ENCODE data around the gene IL17RA. TPM values are rescaled to one million over a fixed set of nuclear protein-coding genes. Genes with fewer than 3 reads are reported as not detected.
A peak's percentile ranks its signal among the peaks of the same experiment; 100 is the strongest.

IL17RA gene
- total and polyA plus RNA-seq, 7 experiments from 2014 or later: 45.8 to 91.8 (median 70.4) TPM

DNA sequence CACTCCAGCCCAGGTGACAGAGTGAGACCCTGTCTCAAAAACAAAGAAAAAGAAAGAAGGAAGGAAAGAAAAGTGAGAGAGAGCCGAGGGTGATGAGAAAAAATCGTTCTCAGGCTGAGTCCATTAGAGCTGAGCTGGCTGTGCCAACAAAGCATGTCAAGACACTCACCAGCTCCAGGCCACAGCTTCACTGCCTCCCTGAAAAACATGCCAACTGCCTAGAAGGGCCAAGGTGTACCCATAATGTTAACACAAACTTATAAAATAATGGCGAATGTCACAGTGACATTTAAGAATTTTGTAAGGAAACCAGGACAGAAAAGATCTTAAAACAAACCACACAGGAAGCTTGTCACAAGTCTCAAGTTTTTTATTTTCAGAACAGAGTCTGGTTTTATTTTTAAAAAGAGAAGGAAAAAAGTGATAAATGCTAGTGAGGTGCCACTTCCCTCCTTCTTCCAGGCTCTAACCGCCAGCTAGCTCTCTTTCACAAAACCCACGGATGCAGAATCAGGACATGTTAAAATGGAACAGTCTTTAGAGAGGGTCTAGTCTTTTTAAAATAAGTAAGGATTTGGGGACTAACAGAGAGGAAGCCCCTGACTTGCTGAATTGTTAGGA is 31.3 kb downstream of the IL17RA start:
- peak in 4 of 9 donors; percentile 23 to 34 (median 24) for DNase-seq

GRCh38 chr22:17116572-17117330 is 32.0 kb downstream of the IL17RA start:
- H3K27ac ChIP-seq (ENCODE audit: low read depth, low read length): peak overlapping the region; percentile 63
- Mint-ChIP-seq H3K4me1 (peaks cover 60 to 80% (median 74%) of the 10 kb centered on the region in 7 donors), H3K4me3 (peak overlapping the region; percentile 69 to 88 (median 76)), H3K27ac (peak overlapping the region; percentile 63 to 92 (median 86)), H3K9me3 (no peaks in the 10 kb centered on the region), H3K36me3 (peaks cover 0 to under 1% (median 0%) of the 10 kb centered on the region in 5 donors), H3K27me3 (peaks cover 1 to 17% (median 2%) of the 10 kb centered on the region in 5 donors)
- H3K27me3 ChIP-seq (ENCODE audit: control insufficient read depth in 2 of 2, insufficient read depth in 2 of 2, low read length in 2 of 2): peaks cover 0 to 4% of the 10 kb centered on the region in 2 donors
- CTCF ChIA-PET: interaction anchor here (0.6 kb wide), 1 partner anchor 23 kb away, joined by 4 read pairs; no protein-coding TSS in a partner anchor
- intact Hi-C loops (cut with micrococcal nuclease): loop anchor here (1.0 to 2.0 kb wide), 6 partner anchors 9 to 42 kb away; partner anchors contain the start of genes HDHD5 (in 2 of the 2) and IL17RA (in 1 of the 2)
- peaks cover 43 to 64% of the 10 kb centered on the region in 2 donors for H3K4me1 ChIP-seq (ENCODE audit: control insufficient read depth in 2 of 2, insufficient read depth in 2 of 2, low read length in 2 of 2)
- ATAC-seq (no peak), DNase-seq (no peak)
- H3K36me3 ChIP-seq (ENCODE audit: control insufficient read depth in 2 of 3, insufficient read depth in 3 of 3, low read length in 3 of 3): no peaks in the 10 kb centered on the region
- peak overlapping the region; percentile 32 for H3K4me3 ChIP-seq (ENCODE audit: low read length)
- H3K9me3 ChIP-seq (ENCODE audit: control insufficient read depth in 2 of 3, low read length in 3 of 3): no peaks in the 10 kb centered on the region
- POLR2A ChIA-PET: interaction anchor here (0.6 to 16.1 kb wide), 14 partner anchors 10 to 98 kb away, joined by 3 to 114 read pairs (median 3); no protein-coding TSS in a partner anchor

More for the DNA sequence above, 31.3 kb downstream of the IL17RA start:
- Mint-ChIP-seq H3K4me1 (peaks cover 60 to 82% (median 77%) of the 10 kb centered on the region in 7 donors), H3K27ac (peak overlapping the region; percentile 63 to 92 (median 82)), H3K4me3 (peak overlapping the region; percentile 69 to 88 (median 74)), H3K9me3 (no peaks in the 10 kb centered on the region), H3K36me3 (peaks cover 0 to 3% (median 0%) of the 10 kb centered on the region in 5 donors), H3K27me3 (peaks cover 0 to 12% (median 0%) of the 10 kb centered on the region in 5 donors)
- Histone ChIP-seq H3K27me3 (ENCODE audit: control insufficient read depth in 2 of 2, insufficient read depth in 2 of 2, low read length in 2 of 2) (no peaks in the 10 kb centered on the region), H3K9me3 (ENCODE audit: control insufficient read depth in 2 of 3, low read length in 3 of 3) (no peaks in the 10 kb centered on the region), H3K27ac (ENCODE audit: low read depth, low read length) (peak overlapping the region; percentile 63), H3K4me1 (ENCODE audit: control insufficient read depth in 2 of 2, insufficient read depth in 2 of 2, low read length in 2 of 2) (peaks cover 39 to 59% of the 10 kb centered on the region in 2 donors), H3K4me3 (ENCODE audit: low read length) (peak overlapping the region; percentile 32), H3K36me3 (ENCODE audit: control insufficient read depth in 2 of 3, insufficient read depth in 3 of 3, low read length in 3 of 3) (peaks cover 0 to 5% (median 0%) of the 10 kb centered on the region in 3 experiments)
- CTCF ChIA-PET: no interaction called here
- POLR2A ChIA-PET: interaction anchor here (0.6 to 16.1 kb wide), 11 partner anchors 9 to 98 kb away, joined by 3 to 114 read pairs (median 3); no protein-coding TSS in a partner anchor
- intact Hi-C loops (cut with micrococcal nuclease): loop anchor here (1.0 to 2.0 kb wide), 6 partner anchors 9 to 43 kb away; partner anchors contain the start of genes HDHD5 (in 2 of the 2) and IL17RA (in 1 of the 2)
- no peak for ATAC-seq

DNA sequence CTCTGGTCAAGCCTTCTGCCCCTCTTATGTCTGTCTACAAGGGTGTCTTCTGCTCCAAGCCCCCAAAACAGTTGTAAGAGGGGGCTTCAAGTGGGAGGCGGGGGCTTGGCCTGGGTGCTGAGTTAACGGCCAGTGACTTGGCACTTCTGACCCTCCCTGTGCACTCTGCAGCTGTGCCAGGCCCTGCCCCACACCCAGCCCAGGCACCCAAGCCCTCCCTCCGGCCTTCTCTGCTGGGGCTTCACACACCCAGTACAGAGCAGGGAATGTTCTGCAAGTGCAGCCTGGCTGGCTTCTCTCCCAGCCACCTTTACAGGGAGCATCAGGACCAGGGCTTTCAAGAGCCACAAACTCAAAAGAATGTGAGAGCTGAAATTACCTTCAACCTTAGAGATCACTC is 32.6 kb downstream of the IL17RA start:
- no peak for ATAC-seq
- CTCF ChIA-PET: interaction anchor here (0.6 kb wide), 1 partner anchor 24 kb away, joined by 4 read pairs; no protein-coding TSS in a partner anchor
- POLR2A ChIA-PET: interaction anchor here (0.6 to 16.1 kb wide), 8 partner anchors 11 to 54 kb away, joined by 3 to 114 read pairs (median 3); no protein-coding TSS in a partner anchor
- Histone ChIP-seq H3K36me3 (ENCODE audit: control insufficient read depth in 2 of 3, insufficient read depth in 3 of 3, low read length in 3 of 3) (no peaks in the 10 kb centered on the region), H3K4me1 (ENCODE audit: control insufficient read depth in 2 of 2, insufficient read depth in 2 of 2, low read length in 2 of 2) (peaks cover 46 to 66% of the 10 kb centered on the region in 2 donors), H3K4me3 (ENCODE audit: low read length) (no peak overlapping the region), H3K27me3 (ENCODE audit: control insufficient read depth in 2 of 2, insufficient read depth in 2 of 2, low read length in 2 of 2) (peaks cover 0 to 10% of the 10 kb centered on the region in 2 donors), H3K9me3 (ENCODE audit: control insufficient read depth in 2 of 3, low read length in 3 of 3) (no peaks in the 10 kb centered on the region), H3K27ac (ENCODE audit: low read depth, low read length) (peak overlapping the region; percentile 63)
- Mint-ChIP-seq H3K36me3 (peaks cover 0 to 4% (median 0%) of the 10 kb centered on the region in 5 donors), H3K4me3 (peak overlapping the region; percentile 69 to 88 (median 78)), H3K27ac (peak overlapping the region; percentile 63 to 92 (median 82)), H3K27me3 (peaks cover 6 to 23% (median 8%) of the 10 kb centered on the region in 5 donors), H3K4me1 (peaks cover 55 to 78% (median 71%) of the 10 kb centered on the region in 7 donors), H3K9me3 (peaks cover 0 to 2% (median 0%) of the 10 kb centered on the region in 11 donors)
- intact Hi-C loops (cut with micrococcal nuclease): loop anchor here (2.0 kb wide), 3 partner anchors 13 to 41 kb away; partner anchors contain the start of gene HDHD5 (in 2 of the 2)
- DNase-seq: no peak

DNA sequence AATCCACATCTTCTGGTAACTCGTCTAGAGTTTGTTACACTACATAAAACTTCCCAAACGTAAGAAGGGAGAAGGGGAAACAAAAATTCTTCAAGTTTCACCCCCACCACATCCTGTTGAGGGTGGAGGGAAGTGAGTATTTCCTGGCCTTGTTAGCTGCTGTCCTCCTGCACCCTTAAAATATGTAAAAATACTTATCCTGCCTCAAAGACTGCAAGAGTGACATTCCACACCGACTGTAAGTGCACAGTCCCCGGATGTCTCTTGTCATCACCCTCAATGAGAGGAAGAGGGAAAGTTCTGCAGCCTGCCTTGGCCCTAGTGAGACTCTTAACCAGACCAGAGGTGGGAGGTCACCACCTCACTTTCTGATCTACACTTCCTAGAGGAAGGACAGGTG is 33.1 kb downstream of the IL17RA start:
- Histone ChIP-seq H3K4me1 (ENCODE audit: control insufficient read depth in 2 of 2, insufficient read depth in 2 of 2, low read length in 2 of 2) (peaks cover 46 to 66% of the 10 kb centered on the region in 2 donors), H3K27me3 (ENCODE audit: control insufficient read depth in 2 of 2, insufficient read depth in 2 of 2, low read length in 2 of 2) (peaks cover 0 to 10% of the 10 kb centered on the region in 2 donors), H3K9me3 (ENCODE audit: control insufficient read depth in 2 of 3, low read length in 3 of 3) (no peaks in the 10 kb centered on the region), H3K36me3 (ENCODE audit: control insufficient read depth in 2 of 3, insufficient read depth in 3 of 3, low read length in 3 of 3) (no peaks in the 10 kb centered on the region), H3K4me3 (ENCODE audit: low read length) (peak overlapping the region; percentile 15), H3K27ac (ENCODE audit: low read depth, low read length) (peak overlapping the region; percentile 63)
- Mint-ChIP-seq H3K36me3 (peaks cover 0 to 4% (median 0%) of the 10 kb centered on the region in 5 donors), H3K27ac (peak overlapping the region; percentile 63 to 92 (median 82)), H3K27me3 (peaks cover 6 to 28% (median 12%) of the 10 kb centered on the region in 5 donors), H3K4me3 (peak overlapping the region; percentile 61 to 83 (median 76)), H3K9me3 (peaks cover 0 to 2% (median 0%) of the 10 kb centered on the region in 11 donors), H3K4me1 (peaks cover 53 to 73% (median 67%) of the 10 kb centered on the region in 7 donors)
- DNase-seq (peak in 6 of 9 donors; percentile 17 to 52 (median 42)), ATAC-seq (peak; percentile 23)
- ChIA-PET POLR2A (interaction anchor here (0.6 to 16.1 kb wide), 7 partner anchors 11 to 44 kb away, joined by 3 to 114 read pairs (median 4); no protein-coding TSS in a partner anchor), CTCF (interaction anchor here (0.9 kb wide), 1 partner anchor 11 kb away, joined by 3 read pairs; no protein-coding TSS in a partner anchor)
- intact Hi-C loops (cut with micrococcal nuclease): loop anchor here (1.0 to 2.0 kb wide), 4 partner anchors 13 to 41 kb away; partner anchors contain the start of gene HDHD5 (in 2 of the 2)

GRCh38 chr22:17118342-17118741 is 33.5 kb downstream of the IL17RA start:
- Mint-ChIP-seq H3K36me3 (peaks cover 0 to 4% (median 0%) of the 10 kb centered on the region in 5 donors), H3K27ac (peak overlapping the region; percentile 63 to 92 (median 82)), H3K27me3 (peaks cover 6 to 33% (median 12%) of the 10 kb centered on the region in 5 donors), H3K4me1 (peaks cover 53 to 69% (median 64%) of the 10 kb centered on the region in 7 donors), H3K4me3 (peak overlapping the region; percentile 61 to 83 (median 76)), H3K9me3 (peaks cover 0 to 2% (median 0%) of the 10 kb centered on the region in 11 donors)
- ChIA-PET CTCF (interaction anchor here (0.9 kb wide), 1 partner anchor 12 kb away, joined by 3 read pairs; no protein-coding TSS in a partner anchor), POLR2A (interaction anchor here (0.6 to 16.1 kb wide), 6 partner anchors 13 to 44 kb away, joined by 3 to 114 read pairs (median 4); no protein-coding TSS in a partner anchor)
- ATAC-seq (no peak), DNase-seq (no peak)
- peak overlapping the region; percentile 15 for H3K4me3 ChIP-seq (ENCODE audit: low read length)
- no peaks in the 10 kb centered on the region for H3K9me3 ChIP-seq (ENCODE audit: control insufficient read depth in 2 of 3, low read length in 3 of 3)
- intact Hi-C loops (cut with micrococcal nuclease): loop anchor here in 1 of 2 donors (1.0 kb wide), 1 partner anchor 31 kb away; no protein-coding TSS in a partner anchor
- peaks cover 0 to 10% of the 10 kb centered on the region in 2 donors for H3K27me3 ChIP-seq (ENCODE audit: control insufficient read depth in 2 of 2, insufficient read depth in 2 of 2, low read length in 2 of 2)
- peaks cover 46 to 66% of the 10 kb centered on the region in 2 donors for H3K4me1 ChIP-seq (ENCODE audit: control insufficient read depth in 2 of 2, insufficient read depth in 2 of 2, low read length in 2 of 2)
- no peaks in the 10 kb centered on the region for H3K36me3 ChIP-seq (ENCODE audit: control insufficient read depth in 2 of 3, insufficient read depth in 3 of 3, low read length in 3 of 3)
- no peak overlapping the region for H3K27ac ChIP-seq (ENCODE audit: low read depth, low read length)

Data from naive thymus-derived CD4-positive, alpha-beta T cell (primary cell).